Measurements from ENCODE around the gene PKD2L1.

Gene PKD2L1

DNA sequence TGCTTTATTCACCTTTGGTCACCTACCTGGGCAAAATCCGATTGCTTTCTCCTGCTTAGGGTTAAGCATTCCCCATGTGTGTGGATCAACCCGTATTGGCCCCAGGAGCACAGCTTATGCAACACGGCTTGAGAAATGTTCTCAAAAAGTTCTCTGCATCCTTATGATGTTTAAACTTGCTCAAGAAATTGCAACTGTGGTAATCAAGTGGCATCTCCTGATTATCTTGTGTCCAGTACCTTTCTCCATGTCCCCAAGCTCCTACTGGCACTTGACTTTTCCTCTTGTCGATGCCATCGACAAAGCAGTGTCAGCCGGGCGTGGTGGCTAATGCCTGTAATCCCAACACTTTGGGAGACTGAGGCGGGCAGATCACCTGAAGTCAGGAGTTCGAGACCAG, 4.7 kb upstream of the PKD2L1 start:
- H4K91ac ChIP-seq (ENCODE audit: low read depth, low read length, poor library complexity): no peak overlapping the region
- H3K27ac ChIP-seq (replicated peaks; ENCODE audit: low read length): no peak overlapping the region
- no peak overlapping the region for H3K4ac ChIP-seq (ENCODE audit: low read length)
- no peak overlapping the region for H2BK5ac ChIP-seq (ENCODE audit: low read length)
- H2BK120ac ChIP-seq (ENCODE audit: low read depth, low read length): no peak overlapping the region
- WGBS, 2 donors (ENCODE audit: extremely low coverage in 2 of 2, insufficient read length in 2 of 2, insufficient replicate concordance in 1 of 2): no CpG with 5 or more reads among the region's 9 CpGs
- no peak overlapping the region for H2BK12ac ChIP-seq (ENCODE audit: low read length)
- no peaks in the 10 kb centered on the region for H3K79me1 ChIP-seq (ENCODE audit: low read depth, low read length)
- peaks cover 0 to 16% (median 0%) of the 10 kb centered on the region in 3 experiments for H3K27me3 ChIP-seq (ENCODE audit: control insufficient read depth in 3 of 3, insufficient read depth in 3 of 3, low read depth in 1 of 3, low read length in 3 of 3)
- H3K14ac ChIP-seq (ENCODE audit: low read length): no peak overlapping the region
- no peak overlapping the region for H4K8ac ChIP-seq (ENCODE audit: low read depth, low read length)
- H2AFZ ChIP-seq (ENCODE audit: low read length): no peak overlapping the region
- no peak overlapping the region for H2AK5ac ChIP-seq (ENCODE audit: low read depth, low read length)
- no peaks in the 10 kb centered on the region for H3K36me3 ChIP-seq (replicated peaks in 1 of 2; ENCODE audit: control insufficient read depth in 2 of 2, insufficient read depth in 2 of 2, low read length in 2 of 2)
- H3K4me2 ChIP-seq (ENCODE audit: insufficient read depth, low read length, poor library complexity, severe bottlenecking): no peak overlapping the region
- peaks cover 6 to 12% of the 10 kb centered on the region in 2 donors for H3K4me1 ChIP-seq (ENCODE audit: control insufficient read depth in 2 of 2, insufficient read depth in 1 of 2, low read depth in 1 of 2, low read length in 2 of 2)
- H3K18ac ChIP-seq (ENCODE audit: low read length): no peak overlapping the region
- no peak overlapping the region for H3K4me3 ChIP-seq (ENCODE audit: low read length in 2 of 2)
- H3K9me3 ChIP-seq (replicated peaks in 1 of 2; ENCODE audit: control insufficient read depth in 2 of 2, insufficient read depth in 1 of 2, low read depth in 1 of 2, low read length in 2 of 2): no peaks in the 10 kb centered on the region
- H2BK15ac ChIP-seq (ENCODE audit: low read length): no peak overlapping the region
- no peak overlapping the region for H3K23ac ChIP-seq (ENCODE audit: low read depth, low read length, poor library complexity)
- no peak for DNase-seq (ENCODE audit: low spot score)
- no peak overlapping the region for H3K9ac ChIP-seq (ENCODE audit: low read depth, low read length, poor library complexity)

DNA sequence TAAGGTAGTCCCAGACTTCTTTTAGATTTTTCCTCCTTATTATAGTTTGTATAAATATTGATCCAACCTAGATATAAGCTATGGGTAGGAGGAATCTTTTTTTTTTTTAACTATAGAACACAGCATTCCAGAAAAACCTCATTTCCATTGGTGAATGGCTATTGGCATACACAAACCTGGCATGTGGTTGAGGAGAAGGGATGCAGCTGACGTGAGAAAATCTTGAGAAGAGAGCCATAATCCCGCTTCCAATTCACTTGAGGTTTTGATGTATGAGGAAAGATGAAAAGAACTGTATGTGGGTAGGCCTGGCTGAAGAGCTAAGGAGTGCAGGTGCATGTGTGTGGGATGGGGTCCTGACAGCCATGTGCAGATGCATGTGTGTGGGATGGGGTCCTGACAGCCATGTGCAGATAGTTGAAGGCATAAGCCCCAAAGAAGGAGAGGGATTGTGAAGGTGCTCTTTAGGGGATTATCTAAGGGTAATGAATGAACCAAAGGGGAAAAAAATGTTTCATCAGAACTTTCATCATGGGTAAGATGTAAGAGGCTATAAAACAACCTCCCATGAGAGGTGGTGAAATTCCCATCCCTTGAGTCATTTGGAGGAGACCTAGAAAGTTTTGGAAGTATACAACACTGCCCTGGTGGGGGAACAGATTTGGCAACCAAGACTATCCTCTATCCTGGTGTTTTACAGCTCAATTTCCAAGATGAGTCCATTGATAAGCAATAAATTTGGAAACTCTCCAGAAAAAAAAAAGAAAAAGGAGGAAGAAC, 3.8 kb upstream of the PKD2L1 start:
- Histone ChIP-seq H3K36me3 (replicated peaks in 1 of 2; ENCODE audit: control insufficient read depth in 2 of 2, insufficient read depth in 2 of 2, low read length in 2 of 2) (no peaks in the 10 kb centered on the region), H2BK120ac (ENCODE audit: low read depth, low read length) (no peak overlapping the region), H2BK5ac (ENCODE audit: low read length) (no peak overlapping the region), H4K8ac (ENCODE audit: low read depth, low read length) (no peak overlapping the region), H3K27ac (replicated peaks; ENCODE audit: low read length) (no peak overlapping the region), H2AFZ (ENCODE audit: low read length) (no peak overlapping the region), H4K91ac (ENCODE audit: low read depth, low read length, poor library complexity) (no peak overlapping the region), H3K79me1 (ENCODE audit: low read depth, low read length) (no peaks in the 10 kb centered on the region), H3K27me3 (ENCODE audit: control insufficient read depth in 3 of 3, insufficient read depth in 3 of 3, low read depth in 1 of 3, low read length in 3 of 3) (peaks cover 0 to 25% (median 0%) of the 10 kb centered on the region in 3 experiments), H3K18ac (ENCODE audit: low read length) (no peak overlapping the region), H3K4me1 (ENCODE audit: control insufficient read depth in 2 of 2, insufficient read depth in 1 of 2, low read depth in 1 of 2, low read length in 2 of 2) (peaks cover 6 to 12% of the 10 kb centered on the region in 2 donors), H3K4ac (ENCODE audit: low read length) (no peak overlapping the region), H3K4me2 (ENCODE audit: insufficient read depth, low read length, poor library complexity, severe bottlenecking) (no peak overlapping the region), H2AK5ac (ENCODE audit: low read depth, low read length) (no peak overlapping the region), H3K9ac (ENCODE audit: low read depth, low read length, poor library complexity) (no peak overlapping the region), H3K9me3 (replicated peaks in 1 of 2; ENCODE audit: control insufficient read depth in 2 of 2, insufficient read depth in 1 of 2, low read depth in 1 of 2, low read length in 2 of 2) (no peaks in the 10 kb centered on the region), H3K23ac (ENCODE audit: low read depth, low read length, poor library complexity) (no peak overlapping the region), H3K4me3 (ENCODE audit: low read length in 2 of 2) (no peak overlapping the region), H3K14ac (ENCODE audit: low read length) (no peak overlapping the region), H2BK12ac (ENCODE audit: low read length) (no peak overlapping the region), H2BK15ac (ENCODE audit: low read length) (no peak overlapping the region)
- no peak for DNase-seq (ENCODE audit: low spot score)
- WGBS, 2 donors (ENCODE audit: extremely low coverage in 2 of 2, insufficient read length in 2 of 2, insufficient replicate concordance in 1 of 2): no CpG with 5 or more reads among the region's 2 CpGs

DNA sequence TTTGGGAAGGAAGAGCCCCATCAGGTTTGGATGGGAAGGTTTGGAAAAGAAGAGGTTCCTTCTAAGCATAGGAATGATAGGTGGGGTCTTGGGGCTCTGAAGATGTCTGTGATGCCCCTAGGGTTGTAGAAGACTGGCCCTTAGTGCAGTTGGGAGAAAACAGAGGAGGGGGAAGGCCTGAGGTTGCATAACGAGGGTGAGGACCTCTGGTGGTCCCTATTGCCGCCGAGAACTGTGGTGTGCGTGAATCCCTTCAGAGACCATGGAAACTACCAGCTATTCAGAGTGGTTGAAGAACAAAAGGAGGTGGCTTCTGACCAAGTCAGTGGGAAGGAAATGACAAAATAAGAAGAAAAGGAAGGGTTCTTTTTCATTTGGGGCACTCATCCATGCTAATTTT, 3.1 kb upstream of the PKD2L1 start:
- Histone ChIP-seq H3K36me3 (replicated peaks in 1 of 2; ENCODE audit: control insufficient read depth in 2 of 2, insufficient read depth in 2 of 2, low read length in 2 of 2) (no peaks in the 10 kb centered on the region), H3K18ac (ENCODE audit: low read length) (no peak overlapping the region), H4K8ac (ENCODE audit: low read depth, low read length) (no peak overlapping the region), H3K4me1 (ENCODE audit: control insufficient read depth in 2 of 2, insufficient read depth in 1 of 2, low read depth in 1 of 2, low read length in 2 of 2) (peaks cover 6 to 12% of the 10 kb centered on the region in 2 donors), H4K91ac (ENCODE audit: low read depth, low read length, poor library complexity) (no peak overlapping the region), H3K4me3 (ENCODE audit: low read length in 2 of 2) (no peak overlapping the region), H3K23ac (ENCODE audit: low read depth, low read length, poor library complexity) (no peak overlapping the region), H3K79me1 (ENCODE audit: low read depth, low read length) (no peaks in the 10 kb centered on the region), H3K9me3 (replicated peaks in 1 of 2; ENCODE audit: control insufficient read depth in 2 of 2, insufficient read depth in 1 of 2, low read depth in 1 of 2, low read length in 2 of 2) (no peaks in the 10 kb centered on the region), H3K9ac (ENCODE audit: low read depth, low read length, poor library complexity) (no peak overlapping the region), H2BK12ac (ENCODE audit: low read length) (no peak overlapping the region), H2AFZ (ENCODE audit: low read length) (no peak overlapping the region), H3K4ac (ENCODE audit: low read length) (no peak overlapping the region), H3K27me3 (ENCODE audit: control insufficient read depth in 3 of 3, insufficient read depth in 3 of 3, low read depth in 1 of 3, low read length in 3 of 3) (peaks cover 0 to 30% (median 0%) of the 10 kb centered on the region in 3 experiments), H3K4me2 (ENCODE audit: insufficient read depth, low read length, poor library complexity, severe bottlenecking) (no peak overlapping the region), H2BK120ac (ENCODE audit: low read depth, low read length) (no peak overlapping the region), H3K14ac (ENCODE audit: low read length) (no peak overlapping the region), H3K27ac (replicated peaks; ENCODE audit: low read length) (no peak overlapping the region), H2AK5ac (ENCODE audit: low read depth, low read length) (no peak overlapping the region), H2BK15ac (ENCODE audit: low read length) (no peak overlapping the region), H2BK5ac (ENCODE audit: low read length) (no peak overlapping the region)
- no peak for DNase-seq (ENCODE audit: low spot score)
- no CpG with 5 or more reads among the region's 4 CpGs for WGBS, 2 donors (ENCODE audit: extremely low coverage in 2 of 2, insufficient read length in 2 of 2, insufficient replicate concordance in 1 of 2)

DNA sequence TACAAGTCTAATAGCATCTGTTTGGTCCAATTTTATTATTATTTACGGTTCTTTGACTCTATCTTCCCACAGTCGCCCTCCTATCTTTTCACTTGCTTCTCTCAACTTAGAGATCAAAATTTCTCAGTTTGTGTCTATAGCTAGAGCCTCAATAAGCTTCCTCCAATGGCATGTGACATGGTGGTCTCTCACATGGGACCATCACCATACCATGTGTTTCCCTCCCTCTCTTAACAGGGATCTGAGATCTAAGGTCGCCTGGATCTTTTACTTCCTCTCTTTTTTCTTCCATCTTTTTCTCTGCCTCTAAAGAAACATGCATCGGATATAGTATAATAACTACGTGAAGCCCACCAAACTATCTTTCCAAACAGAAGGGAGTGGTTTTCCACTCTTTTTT, 1.8 kb downstream of the PKD2L1 start:
- no peak overlapping the region for H3K23ac ChIP-seq (ENCODE audit: low read depth, low read length, poor library complexity)
- H3K14ac ChIP-seq (ENCODE audit: low read length): no peak overlapping the region
- no peak overlapping the region for H2AK5ac ChIP-seq (ENCODE audit: low read depth, low read length)
- H3K18ac ChIP-seq (ENCODE audit: low read length): no peak overlapping the region
- no peak overlapping the region for H3K4me2 ChIP-seq (ENCODE audit: insufficient read depth, low read length, poor library complexity, severe bottlenecking)
- no peaks in the 10 kb centered on the region for H3K79me1 ChIP-seq (ENCODE audit: low read depth, low read length)
- DNase-seq (ENCODE audit: low spot score): no peak
- no peak overlapping the region for H3K27ac ChIP-seq (replicated peaks; ENCODE audit: low read length)
- peaks cover 3 to 6% of the 10 kb centered on the region in 2 donors for H3K4me1 ChIP-seq (ENCODE audit: control insufficient read depth in 2 of 2, insufficient read depth in 1 of 2, low read depth in 1 of 2, low read length in 2 of 2)
- H3K27me3 ChIP-seq (ENCODE audit: control insufficient read depth in 3 of 3, insufficient read depth in 3 of 3, low read depth in 1 of 3, low read length in 3 of 3): peaks cover 0 to 64% (median 0%) of the 10 kb centered on the region in 3 experiments
- no peak overlapping the region for H2AFZ ChIP-seq (ENCODE audit: low read length)
- H3K36me3 ChIP-seq (replicated peaks in 1 of 2; ENCODE audit: control insufficient read depth in 2 of 2, insufficient read depth in 2 of 2, low read length in 2 of 2): no peaks in the 10 kb centered on the region
- no peaks in the 10 kb centered on the region for H3K9me3 ChIP-seq (replicated peaks in 1 of 2; ENCODE audit: control insufficient read depth in 2 of 2, insufficient read depth in 1 of 2, low read depth in 1 of 2, low read length in 2 of 2)
- H3K4ac ChIP-seq (ENCODE audit: low read length): no peak overlapping the region
- H3K4me3 ChIP-seq (ENCODE audit: low read length in 2 of 2): no peak overlapping the region
- WGBS, 2 donors (ENCODE audit: extremely low coverage in 2 of 2, insufficient read length in 2 of 2, insufficient replicate concordance in 1 of 2): no CpG with 5 or more reads among the region's 5 CpGs
- no peak overlapping the region for H2BK120ac ChIP-seq (ENCODE audit: low read depth, low read length)
- no peak overlapping the region for H3K9ac ChIP-seq (ENCODE audit: low read depth, low read length, poor library complexity)
- H2BK12ac ChIP-seq (ENCODE audit: low read length): no peak overlapping the region
- no peak overlapping the region for H2BK5ac ChIP-seq (ENCODE audit: low read length)
- no peak overlapping the region for H4K8ac ChIP-seq (ENCODE audit: low read depth, low read length)
- no peak overlapping the region for H4K91ac ChIP-seq (ENCODE audit: low read depth, low read length, poor library complexity)
- H2BK15ac ChIP-seq (ENCODE audit: low read length): no peak overlapping the region

All from neuronal stem cell (in vitro differentiated cells).